Stimulated activated CD4-positive, alpha-beta T cell treated with anti-CD3 and anti-CD28 coated beads, TNF-alpha, amount 100 ng/mL, for 24 hours (primary cell): ENCODE measurements around the gene PSME2.

ENCODE experiments used
- DNase-seq, 3 experiments: peaks; one replicate each; pipeline ENCODE4 v3.0.0-alpha.2; 2020; ENCODE audit warnings: low read depth in 3 of 3

Gene PSME2

DNA sequence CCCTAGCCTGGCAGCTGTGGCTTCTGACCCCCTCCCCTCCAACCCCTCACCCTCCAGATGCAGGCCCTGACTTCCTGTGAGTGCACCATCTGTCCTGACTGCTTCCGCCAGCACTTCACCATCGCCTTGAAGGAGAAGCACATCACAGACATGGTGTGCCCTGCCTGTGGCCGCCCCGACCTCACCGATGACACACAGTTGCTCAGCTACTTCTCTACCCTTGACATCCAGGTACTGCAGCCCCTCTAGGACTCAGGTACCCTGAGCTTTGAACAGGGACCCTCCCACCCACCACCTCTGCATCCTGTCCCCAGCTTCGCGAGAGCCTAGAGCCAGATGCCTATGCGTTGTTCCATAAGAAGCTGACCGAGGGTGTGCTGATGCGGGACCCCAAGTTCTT lies 8.7 kb upstream of the PSME2 start:
- no peak for DNase-seq

DNA sequence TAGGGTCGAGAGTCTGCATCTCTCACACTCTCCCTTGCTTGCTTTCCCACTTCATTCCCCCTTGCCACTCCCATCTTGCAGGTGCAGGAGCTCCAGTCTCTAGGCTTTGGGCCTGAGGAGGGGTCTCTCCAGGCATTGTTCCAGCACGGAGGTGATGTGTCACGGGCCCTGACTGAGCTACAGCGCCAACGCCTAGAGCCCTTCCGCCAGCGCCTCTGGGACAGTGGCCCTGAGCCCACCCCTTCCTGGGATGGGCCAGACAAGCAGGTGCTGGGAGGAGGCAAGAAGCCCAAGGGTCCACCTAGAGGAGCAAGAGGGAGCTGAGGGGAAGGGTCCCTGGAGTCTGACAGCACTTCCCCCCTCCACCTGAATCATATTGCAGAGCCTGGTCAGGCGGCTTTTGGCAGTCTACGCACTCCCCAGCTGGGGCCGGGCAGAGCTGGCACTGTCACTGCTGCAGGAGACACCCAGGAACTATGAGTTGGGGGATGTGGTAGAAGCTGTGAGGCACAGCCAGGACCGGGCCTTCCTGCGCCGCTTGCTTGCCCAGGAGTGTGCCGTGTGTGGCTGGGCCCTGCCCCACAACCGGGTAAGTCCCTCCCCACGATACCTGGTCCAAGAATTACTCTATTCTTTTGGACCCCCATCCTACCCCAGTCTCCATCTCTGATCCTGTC lies 5.1 kb upstream of the PSME2 start:
- DNase-seq = no peak

DNA sequence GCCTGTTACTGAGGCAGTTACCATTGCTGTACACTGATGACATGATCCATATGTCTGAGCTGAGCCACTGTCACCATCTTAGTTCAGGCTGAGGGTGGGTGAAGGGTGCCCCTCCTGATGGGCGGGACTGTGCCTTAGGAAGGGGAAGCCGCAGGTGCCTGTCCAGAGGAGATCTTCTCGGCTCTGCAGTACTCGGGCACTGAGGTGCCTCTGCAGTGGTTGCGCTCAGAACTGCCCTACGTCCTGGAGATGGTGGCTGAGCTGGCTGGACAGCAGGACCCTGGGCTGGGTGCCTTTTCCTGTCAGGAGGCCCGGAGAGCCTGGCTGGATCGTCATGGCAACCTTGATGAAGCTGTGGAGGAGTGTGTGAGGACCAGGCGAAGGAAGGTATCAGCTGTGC lies 4.6 kb upstream of the PSME2 start:
- no peak for DNase-seq

DNA sequence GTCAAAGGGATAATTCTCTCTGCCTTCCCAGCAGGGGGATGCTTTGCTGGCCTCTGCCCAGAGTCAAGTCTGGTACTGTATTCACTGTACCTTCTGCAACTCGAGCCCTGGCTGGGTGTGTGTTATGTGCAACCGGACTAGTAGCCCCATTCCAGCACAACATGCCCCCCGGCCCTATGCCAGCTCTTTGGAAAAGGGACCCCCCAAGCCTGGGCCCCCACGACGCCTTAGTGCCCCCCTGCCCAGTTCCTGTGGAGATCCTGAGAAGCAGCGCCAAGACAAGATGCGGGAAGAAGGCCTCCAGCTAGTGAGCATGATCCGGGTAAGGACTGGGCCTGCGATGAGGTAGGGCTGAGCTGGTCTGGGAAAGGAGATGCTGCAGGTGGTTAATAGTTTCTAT lies 4.2 kb upstream of the PSME2 start:
- DNase-seq = no peak

DNA sequence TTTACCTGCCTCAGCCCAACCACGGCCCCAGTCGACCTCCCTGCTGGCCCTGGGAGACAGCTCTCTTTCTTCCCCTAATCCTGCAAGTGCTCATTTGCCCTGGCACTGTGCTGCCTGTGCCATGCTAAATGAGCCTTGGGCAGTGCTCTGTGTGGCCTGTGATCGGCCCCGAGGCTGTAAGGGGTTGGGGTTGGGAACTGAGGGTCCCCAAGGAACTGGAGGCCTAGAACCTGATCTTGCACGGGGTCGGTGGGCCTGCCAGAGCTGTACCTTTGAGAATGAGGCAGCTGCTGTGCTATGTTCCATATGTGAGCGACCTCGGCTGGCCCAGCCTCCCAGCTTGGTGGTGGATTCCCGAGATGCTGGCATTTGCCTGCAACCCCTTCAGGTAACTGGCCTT lies 3.7 kb upstream of the PSME2 start:
- DNase-seq = no peak

- no peak for DNase-seq
Observed at GRCh38 chr14:24149302-24149969, 3.0 kb upstream of the PSME2 start.

DNA sequence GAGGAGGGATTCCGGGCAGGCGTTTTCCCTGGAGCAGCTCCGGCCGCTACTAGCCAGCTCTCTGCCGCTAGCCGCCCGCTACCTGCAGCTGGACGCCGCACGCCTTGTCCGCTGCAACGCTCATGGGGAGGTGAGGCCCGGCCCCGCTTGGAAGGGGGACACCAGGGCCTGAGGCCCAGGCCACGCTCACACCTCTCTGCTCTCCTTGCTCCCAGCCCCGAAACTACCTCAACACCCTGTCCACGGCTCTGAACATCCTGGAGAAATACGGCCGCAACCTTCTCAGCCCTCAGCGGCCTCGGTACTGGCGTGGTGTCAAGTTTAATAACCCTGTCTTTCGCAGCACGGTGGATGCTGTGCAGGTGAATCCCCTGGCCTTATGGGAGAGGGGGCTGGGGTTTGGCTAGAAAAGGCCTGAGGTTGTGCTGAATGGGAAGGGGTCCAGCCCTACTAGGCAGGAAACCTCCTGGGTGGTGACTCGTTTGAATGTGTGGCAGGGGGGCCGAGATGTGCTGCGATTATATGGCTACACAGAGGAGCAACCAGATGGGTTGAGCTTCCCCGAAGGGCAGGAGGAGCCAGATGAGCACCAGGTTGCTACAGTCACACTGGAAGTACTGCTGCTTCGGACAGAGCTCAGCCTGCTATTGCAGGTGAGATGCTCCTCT lies 1.5 kb upstream of the PSME2 start:
- no peak for DNase-seq

- peak; percentile 95 to 99 (median 96) for DNase-seq
Observed at GRCh38 chr14:24146978-24147760, 759 bp upstream of the PSME2 start, which contains the start of gene RNF31. Gene RNF31, plus strand, starts transcription at chr14:24147498. Its CDS starts 201 bp downstream, at chr14:24147699.

DNA sequence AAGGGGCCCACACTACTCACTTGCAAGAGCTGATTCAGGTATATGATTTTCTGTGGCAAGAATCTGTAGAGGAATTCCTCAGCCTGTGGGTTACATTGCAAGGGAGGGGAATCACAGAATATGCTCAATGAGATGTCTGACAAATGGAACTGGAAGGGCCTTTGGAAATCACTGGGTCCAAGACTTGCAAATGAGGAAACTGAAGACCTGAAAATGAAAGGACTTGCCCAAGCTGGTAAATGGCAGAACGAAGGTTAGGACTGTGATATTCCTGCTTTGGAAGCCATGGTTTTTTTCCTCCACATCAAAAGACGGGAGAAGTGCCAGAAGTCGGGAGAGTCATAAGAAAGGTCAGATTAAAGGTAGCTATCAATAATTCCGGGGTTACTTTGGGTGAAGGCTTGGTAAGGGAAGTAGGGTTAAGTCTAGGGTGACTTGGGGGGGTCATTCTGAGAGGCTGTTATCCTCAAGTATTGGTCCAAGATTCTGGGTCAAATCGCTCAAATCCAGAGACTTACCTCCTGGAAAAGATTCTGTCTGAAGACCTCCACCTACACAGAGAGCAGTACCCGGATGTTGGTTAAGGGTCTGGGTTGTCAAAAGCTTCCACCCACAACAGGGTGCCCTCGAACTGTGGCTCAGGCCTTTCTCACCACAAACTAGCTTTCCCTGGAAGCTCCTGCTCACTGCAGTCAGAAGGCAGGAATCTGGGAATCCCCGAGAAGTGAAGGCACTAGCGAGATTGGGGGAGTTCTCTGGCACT lies 539 bp downstream of the PSME2 start:
- DNase-seq = no peak

DNA sequence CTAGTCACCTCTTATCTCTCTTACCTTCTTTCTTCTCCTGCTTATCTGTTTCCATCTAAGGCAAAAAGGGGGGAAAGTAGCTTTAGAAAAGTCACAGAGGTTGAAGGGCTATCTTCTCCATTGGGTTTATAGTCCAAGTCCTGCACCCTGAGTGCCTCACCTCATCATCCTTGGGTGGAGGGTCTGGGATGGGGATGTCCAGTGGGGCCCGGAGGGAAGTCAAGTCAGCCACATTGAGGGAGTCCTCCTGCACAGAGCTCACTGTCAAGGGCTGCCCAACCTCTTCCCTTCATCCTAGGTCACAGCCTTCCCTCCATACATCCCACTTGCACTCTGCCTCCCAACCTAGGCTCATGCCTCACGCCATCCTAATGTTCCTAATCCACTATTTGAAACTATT lies 1.2 kb downstream of the PSME2 start:
- no peak for DNase-seq

DNA sequence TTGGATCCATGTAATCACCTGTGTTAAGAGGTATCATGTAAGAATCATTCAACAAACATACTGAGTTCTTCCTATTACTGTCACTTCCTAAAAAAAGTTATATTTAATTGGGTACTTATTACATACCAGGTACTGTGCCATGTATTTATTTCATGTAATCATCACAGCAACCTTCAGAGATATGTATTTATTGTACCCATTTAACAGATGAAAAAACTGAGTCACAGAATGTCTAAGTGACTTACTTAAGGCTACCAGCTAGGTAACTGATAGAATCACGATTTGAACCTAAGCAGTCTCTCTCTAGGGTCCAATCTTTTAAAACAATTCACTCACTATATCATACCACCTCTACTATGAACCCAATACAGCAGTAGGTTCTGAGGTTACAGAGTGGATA lies 2.0 kb downstream of the PSME2 start:
- DNase-seq = no peak

DNA sequence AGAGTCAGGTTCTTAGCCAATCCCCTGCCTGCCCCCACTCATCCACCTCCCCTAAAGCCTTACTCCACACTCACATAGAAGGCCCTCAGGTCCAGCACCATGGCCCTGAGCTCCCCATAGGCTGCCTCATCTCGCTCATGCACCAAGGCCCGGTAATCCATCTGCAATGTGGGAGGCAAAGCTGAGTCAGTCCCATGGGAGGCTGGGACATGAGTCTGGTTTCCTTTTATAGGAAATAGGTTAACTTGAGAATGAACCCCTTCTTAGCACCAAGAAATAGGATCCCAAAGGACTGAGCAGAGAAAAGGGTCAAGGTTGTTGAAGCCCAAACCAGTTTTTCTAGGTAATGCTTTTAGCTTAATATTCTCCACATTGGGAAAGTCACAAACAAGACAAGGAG lies 2.9 kb downstream of the PSME2 start:
- no peak for DNase-seq

DNA sequence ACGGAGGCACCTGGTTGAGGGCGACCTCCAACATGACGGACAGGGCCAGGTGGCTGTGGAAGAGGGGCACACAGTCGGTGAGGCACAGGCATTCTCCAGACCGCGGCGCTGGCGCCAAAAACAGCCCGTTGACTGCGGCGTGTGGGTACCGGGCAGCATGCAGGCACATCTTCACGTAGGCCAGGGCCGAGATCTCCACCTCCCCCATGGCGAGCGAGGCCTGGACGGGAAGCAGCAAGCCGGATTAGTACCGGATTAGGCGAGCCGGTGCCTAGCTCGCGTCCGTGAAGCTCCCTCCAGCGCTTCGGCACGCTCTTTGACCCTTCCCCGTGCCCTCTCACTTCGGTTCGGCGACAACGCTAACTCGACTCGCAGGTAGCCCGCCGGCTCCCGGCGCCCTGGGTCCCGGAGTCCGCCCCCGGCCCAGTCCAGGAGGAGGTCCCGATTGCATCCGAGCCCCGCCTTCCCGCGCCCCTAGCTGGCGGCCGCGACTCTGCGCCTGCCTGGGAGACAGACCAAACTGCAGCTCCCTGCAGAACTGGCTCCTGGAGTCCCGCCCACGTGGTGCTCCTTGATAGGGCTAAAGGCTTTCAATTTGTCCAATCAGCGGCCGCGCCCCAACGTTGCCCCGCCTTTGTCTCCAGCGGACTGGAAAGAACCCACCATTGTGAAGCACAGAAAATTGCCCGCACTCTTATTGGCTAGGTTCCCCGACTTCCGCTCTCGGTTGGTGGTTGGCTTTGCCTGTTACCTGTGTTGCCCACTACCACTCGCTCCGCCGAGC lies 5.1 kb downstream of the PSME2 start, which contains the start of gene EMC9:
EMC9 (minus strand) TSS at position 495 of the 784 bp plus-strand sequence; CDS start at position 208, 287 bp downstream.
- DNase-seq = peak; percentile 97 to 100 (median 100)

DNA sequence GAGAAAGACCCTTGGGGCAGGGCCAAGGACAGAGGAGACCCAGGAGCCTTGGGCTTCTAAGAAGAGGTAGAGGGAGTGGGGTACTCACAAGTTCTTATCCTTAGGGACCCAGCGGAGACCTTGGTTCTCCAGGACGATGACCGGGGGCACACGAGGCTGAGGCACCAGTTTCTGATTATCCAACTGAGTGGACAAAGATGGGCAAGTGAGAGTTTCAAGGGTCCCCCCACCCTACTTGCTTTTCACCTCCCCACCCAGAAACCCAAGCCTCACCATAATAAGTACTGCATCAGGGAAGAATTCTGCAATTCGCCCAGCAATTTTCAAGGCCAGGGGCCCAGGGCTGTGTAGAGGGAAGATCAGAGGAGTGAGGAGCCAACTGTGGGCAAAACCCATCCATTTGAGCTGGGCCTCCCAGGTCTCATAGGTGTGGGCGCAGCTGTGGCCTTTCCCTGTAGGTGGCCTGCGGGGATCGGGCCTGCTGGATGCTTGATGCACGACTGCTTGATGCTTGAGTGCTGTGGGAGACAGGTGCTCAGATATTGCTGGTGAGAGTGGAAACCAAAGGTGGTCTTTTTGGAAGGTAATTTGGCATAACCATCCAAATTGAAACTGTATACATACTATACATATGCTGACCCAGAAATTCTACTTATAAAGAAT lies 7.0 kb downstream of the PSME2 start:
- DNase-seq = peak in 1 of 3 experiments; percentile 34

DNA sequence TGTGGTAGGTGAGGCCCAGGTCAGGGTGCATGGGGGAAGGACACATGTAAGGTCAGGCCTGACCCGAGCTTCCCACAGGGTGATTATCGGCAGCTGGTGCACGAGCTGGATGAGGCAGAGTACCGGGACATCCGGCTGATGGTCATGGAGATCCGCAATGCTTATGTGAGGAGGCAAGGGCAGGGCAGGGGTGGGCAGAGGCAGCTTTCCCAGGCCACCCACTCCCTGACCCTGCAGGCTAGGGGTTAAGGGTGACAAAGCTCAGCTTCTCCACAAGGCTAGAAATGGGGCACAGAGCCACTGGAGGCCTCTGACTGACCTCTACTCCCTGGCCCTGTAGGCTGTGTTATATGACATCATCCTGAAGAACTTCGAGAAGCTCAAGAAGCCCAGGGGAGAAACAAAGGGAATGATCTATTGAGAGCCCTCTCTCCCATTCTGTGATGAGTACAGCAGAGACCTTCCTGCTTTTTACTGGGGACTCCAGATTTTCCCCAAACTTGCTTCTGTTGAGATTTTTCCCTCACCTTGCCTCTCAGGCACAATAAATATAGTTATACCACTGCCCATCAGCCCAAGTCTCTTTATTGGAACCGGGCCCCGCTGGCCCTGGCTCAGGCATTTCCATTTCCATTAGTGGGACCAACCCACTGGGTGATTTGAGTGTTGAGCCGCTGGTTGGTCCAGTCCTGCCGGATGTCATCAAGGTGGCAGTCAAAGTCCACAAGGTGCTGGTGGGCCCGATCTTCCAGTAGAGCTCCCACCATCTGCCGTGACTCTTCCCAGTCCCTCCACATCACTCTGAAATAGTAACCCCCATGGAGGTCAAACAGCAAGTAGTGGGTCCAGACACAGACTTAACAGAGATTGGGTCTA lies 7.8 kb downstream of the PSME2 start:
- no peak for DNase-seq

GRCh38 chr14:24137529-24138395 lies 8.6 kb downstream of the PSME2 start:
- no peak for DNase-seq

- no peak for DNase-seq
Observed at GRCh38 chr14:24136684-24137528, 9.5 kb downstream of the PSME2 start.
